GM21390 (cell line): ENCODE results near the gene TNFAIP1.

Experiments used
- ATAC-seq: cut with Tn5 transposase; IDR thresholded peaks from one replicate; pipeline ENCODE4 v1.9.1; 2021; ENCODE audit not compliant: unreplicated experiment

The TNFAIP1 gene

DNA sequence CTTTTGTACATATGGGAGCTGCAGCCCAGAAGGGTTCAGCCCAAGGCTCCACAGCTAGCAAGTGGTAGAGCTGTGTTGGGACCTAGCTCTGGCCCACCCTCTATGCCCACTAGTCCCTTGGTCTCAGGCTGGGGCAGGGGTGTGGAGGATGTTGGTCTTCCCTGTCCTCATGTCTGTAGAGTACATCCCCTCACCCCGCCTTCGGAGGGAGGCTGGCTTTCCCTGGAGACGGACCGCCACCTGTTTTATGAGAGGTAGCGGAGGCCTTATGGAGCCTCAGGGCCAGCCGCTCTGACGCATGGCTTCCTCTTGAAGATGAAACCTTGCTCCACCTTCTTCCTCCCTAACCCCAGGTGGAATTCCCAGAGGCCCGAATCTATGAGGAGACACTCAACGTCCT, 8.4 kb downstream of the TNFAIP1 start:
- ATAC-seq = no peak

GRCh38 chr17:28344435-28344901, 8.9 kb downstream of the TNFAIP1 start:
- ATAC-seq = no peak

DNA sequence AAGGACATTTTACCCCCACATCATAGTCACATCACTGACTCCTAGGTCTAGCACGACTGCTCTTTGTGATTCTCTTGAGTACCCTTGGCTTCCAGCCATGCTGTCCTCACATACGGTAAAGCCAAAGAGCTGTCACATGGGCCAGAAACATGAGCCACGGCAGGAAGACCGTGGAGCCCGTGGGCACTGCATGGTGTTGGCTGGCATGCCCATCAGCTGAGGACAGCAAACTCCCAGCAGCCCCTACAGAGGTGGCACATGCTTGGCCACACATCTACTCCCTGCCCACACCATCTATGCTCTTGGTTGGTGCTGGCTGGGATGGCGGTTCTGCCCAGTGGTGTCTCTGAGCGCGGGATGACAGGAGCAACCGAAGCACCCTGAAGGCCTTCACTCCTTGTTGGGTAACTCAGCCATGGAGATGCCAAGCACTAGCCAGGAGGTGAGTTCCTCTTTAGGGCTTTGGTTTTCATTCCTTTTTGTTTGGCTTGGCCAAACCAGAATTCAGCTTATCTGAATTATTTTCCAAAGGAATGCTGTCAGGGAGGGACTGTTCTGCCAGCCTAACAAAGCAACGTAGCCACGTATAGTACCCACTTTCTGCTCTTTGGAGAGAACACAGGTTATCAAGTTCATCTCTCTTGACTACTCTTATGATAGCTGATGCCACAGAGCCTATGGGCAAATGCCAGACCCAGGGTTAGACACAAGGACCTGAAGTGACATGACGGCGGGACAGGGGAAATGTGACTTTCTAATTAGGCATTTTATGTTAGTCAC, 10.0 kb downstream of the TNFAIP1 start:
- ATAC-seq = no peak

- no peak for ATAC-seq
These were observed 10.6 kb downstream of the TNFAIP1 start for GRCh38 chr17:28346199-28346580.

- no peak for ATAC-seq
These were observed 11.2 kb downstream of the TNFAIP1 start for GRCh38 chr17:28346746-28347246.

GRCh38 chr17:28347261-28347891, 11.8 kb downstream of the TNFAIP1 start:
- no peak for ATAC-seq

DNA sequence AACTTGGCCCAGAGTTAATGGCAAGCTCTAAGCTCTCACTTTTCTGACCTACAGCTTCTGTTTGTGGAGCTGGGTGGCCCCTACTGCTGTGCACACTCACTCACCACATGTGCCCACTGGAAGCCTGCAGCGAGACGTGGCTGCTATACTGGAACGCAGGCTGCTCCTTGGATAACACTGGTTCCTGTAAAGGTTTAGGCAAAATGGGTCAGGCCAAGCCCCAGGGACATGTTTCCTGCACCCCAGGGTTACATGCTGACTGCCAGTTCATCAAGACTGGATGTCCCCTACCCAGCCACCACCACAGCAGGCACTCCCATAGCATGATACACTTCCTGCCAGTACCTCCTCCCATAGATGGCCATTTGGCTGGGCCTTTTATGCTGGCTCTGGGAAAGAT, 13.4 kb downstream of the TNFAIP1 start:
- no peak for ATAC-seq

DNA sequence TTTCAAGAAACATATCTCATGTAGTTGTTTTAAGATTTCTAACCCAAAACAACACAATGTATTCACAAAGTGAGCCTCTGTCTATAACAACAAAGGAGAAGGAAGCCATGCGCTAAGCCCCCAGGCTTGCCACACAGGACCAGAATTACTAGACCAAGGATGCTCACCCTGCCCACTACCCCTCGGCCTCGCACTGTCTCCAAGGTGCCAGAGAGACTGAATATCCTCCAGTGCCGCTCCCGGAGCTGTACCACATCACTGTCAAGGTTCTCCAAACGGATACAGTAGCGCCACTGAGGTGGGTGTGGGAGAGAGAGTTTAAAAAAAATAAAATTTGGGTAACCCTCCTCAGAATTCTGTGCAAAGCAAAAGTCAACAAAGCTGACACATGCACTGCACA, 14.7 kb downstream of the TNFAIP1 start:
- no peak for ATAC-seq

- peak; percentile 94 for ATAC-seq
These were observed 21.7 kb downstream of the TNFAIP1 start, which contains the start of gene POLDIP2 for GRCh38 chr17:28357061-28357900. Gene POLDIP2 (minus strand): TSS chr17:28357527. CDS start chr17:28357448, 79 bp downstream.

GRCh38 chr17:28357901-28358197, 22.3 kb downstream of the TNFAIP1 start:
- no peak for ATAC-seq

GRCh38 chr17:28363186-28363585, 27.6 kb downstream of the TNFAIP1 start:
- no peak for ATAC-seq

DNA sequence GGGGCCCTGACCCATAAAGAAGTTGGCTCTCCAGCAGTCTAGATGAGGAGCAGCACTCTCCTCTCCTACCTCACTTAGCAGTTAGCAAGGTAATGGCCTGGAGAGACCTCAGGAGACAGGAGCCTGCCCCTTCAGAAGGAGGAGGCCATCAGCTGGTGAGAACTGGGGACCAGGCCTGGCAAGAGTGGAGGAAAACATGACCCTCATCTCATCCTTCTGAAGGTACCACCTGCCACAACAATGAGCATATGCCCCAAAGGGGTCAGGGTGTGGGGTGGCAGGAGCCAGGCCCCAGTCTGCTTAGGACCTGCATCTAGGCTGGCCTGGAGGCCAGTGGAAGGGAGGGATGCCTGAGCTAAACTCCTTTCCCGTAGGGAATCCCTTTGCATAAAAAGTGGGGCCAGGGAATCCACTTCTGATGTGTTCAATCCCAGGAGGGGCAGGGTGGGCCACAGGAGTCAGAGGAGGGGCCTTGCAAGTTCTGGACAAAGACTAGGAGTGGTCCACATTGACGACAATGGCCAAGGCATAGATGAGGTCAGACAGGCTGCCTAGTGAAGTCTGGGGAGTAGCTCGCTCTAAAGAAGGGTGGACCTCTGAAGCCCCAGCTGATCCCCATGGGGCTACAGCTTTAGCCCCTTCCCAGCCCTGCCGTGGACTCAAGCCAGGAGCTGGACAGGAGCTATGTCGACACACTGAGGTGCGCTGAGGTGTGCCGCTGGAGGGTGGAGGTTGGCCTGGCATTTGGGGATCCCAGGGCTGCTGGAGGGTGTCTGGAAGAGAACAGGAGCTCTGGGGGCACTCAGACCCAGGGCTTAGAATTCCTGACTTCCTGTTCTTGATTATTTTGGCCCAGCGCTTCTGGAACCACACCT, 28.5 kb downstream of the TNFAIP1 start:
- no peak for ATAC-seq

GRCh38 chr17:28364665-28365363, 29.3 kb downstream of the TNFAIP1 start, which contains the start of gene SEBOX:
Gene SEBOX (minus strand): TSS chr17:28365199. CDS start chr17:28365151, 48 bp downstream.
- no peak for ATAC-seq

DNA sequence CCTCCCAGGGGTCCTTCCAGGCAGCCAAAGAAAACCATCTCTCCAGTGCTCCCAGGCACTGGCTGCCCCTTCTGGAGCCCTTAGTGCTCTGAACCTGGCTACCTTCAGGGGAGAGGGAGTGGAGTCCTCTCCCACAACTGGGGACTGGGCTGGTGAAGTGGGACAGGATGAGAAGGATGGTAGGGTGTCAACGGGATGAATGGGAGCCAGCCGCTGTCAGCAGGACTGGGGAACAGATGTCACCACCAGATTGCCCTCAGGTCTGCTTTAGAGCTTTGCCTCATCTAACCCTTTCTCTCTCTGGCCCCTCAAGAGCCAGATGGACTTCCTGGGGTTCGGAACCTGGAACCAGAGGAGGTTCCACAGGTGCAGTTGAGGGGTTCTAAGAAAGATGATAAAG, 29.9 kb downstream of the TNFAIP1 start:
- no peak for ATAC-seq

GRCh38 chr17:28366605-28367004, 31.0 kb downstream of the TNFAIP1 start:
- no peak for ATAC-seq

DNA sequence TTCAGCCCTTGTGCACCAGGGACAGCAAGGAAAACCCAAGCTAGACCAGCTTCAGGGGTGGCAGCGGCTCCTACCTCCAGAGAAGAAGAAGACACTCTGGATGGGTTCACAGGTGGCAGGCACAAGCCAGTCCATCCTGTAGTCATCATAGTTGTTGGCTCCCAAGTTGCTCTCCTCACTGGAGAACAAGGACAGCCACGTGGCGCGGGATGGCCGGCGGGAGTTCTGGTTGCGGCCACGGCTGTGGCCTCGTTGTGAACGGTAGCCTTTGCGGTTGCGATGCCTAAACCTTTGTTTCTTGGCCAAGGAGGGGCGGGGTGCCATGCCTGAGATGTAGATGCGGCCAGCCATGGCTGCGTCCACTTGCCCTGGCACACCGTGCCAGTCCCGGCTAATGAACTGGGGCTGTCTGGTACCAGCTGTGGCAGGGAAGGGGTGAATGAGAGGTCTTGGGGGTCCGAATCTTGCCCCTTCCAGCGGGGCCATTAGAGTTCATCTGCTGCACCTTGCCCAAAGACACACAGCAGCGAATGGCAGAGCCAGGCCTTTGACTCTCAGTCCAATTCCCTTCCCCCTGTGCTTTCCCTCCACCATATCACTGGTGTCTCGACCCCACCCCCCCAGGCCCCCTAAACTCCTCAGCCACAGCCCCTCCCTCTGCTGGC, 32.2 kb downstream of the TNFAIP1 start:
- ATAC-seq = no peak

DNA sequence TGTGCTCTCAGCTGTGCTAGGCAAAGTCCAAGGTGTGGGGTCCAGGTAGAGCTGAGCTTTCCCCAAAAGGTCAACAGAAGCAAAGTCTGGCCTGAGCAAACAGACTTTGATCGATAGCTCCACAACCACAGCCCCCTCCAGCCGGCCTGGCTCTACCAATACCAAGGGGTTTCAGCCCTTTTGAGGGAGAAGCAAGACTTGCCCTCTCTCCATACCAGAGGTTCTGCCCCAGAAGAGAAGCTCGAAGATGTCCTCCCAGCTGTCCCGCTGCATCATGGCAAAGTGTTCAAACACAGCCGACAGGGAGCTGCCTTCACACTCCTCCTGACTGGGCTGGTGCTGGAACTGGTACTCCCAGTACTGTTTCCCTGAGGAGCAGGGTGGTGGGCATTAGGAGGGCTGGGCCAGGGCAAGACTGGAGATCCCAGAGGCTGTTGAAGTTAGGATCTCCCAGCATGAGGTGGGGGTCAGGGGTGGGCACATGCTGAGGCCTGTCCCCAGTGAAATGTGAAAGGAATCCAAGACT, 32.8 kb downstream of the TNFAIP1 start:
- no peak for ATAC-seq

DNA sequence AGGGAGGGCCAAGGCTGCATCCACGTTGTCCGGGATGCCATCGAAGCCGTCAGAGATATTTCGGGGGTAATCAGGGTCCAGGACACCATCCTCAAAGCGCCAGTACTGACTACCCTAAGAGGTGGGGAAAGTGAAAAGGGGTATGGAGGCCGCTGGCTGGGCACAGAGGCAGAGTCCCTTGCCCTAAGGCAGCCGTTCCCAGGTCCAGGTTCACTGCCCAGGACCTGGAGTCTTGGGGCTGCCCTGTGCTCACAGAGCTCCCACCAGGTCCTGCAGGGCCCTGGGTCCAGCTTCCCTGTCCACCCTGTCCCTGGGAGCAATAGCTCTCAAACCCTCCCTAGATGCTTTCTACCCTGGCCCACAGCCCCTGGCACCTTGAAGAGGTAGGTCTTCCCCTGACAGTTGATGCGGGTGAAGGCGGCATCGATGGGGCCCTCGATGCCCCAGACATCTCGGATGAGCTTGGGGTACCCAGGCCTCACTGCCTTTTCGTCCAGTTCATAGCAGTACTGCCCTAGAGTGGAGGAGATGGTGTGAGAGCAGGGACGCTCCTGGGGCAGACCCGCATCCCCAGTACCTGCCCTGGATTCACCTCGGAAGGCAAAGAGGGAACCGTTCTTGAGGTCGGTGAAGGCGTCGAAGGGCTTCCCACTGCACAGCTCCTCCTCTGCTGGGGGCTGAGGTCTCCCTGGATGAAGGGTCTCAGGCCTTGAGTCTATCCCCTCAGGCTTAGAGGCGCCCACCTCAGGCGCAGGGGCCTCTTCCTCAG, 33.5 kb downstream of the TNFAIP1 start:
- ATAC-seq = no peak
